Head of caudate nucleus (tissue), 42 donors: ENCODE measurements around the gene KRTAP5-8.
"Not testable (repeated sequence)": the region's sequence is repeated elsewhere in the genome, so short reads cannot be mapped to it uniquely, and the experiment has no call there.

Experiments
- DNase-seq, 42 donors: peaks; one replicate each; pipeline versions ENCODE4 v3.0.0 to v3.0.0-alpha.2; 2020 to 2021; ENCODE audit warnings: mixed read lengths in 7 of 42
- intact Hi-C: fragments of 100-400 bp; cut with DNase I; formaldehyde crosslinking; loops from one replicate; pipeline ENCODE4 v1.15.0; 2022

KRTAP5-8 gene, protein sequence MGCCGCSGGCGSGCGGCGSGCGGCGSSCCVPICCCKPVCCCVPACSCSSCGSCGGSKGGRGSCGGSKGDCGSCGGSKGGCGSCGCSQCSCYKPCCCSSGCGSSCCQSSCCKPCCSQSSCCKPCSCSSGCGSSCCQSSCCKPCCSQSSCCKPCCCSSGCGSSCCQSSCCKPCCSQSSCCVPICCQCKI

DNA sequence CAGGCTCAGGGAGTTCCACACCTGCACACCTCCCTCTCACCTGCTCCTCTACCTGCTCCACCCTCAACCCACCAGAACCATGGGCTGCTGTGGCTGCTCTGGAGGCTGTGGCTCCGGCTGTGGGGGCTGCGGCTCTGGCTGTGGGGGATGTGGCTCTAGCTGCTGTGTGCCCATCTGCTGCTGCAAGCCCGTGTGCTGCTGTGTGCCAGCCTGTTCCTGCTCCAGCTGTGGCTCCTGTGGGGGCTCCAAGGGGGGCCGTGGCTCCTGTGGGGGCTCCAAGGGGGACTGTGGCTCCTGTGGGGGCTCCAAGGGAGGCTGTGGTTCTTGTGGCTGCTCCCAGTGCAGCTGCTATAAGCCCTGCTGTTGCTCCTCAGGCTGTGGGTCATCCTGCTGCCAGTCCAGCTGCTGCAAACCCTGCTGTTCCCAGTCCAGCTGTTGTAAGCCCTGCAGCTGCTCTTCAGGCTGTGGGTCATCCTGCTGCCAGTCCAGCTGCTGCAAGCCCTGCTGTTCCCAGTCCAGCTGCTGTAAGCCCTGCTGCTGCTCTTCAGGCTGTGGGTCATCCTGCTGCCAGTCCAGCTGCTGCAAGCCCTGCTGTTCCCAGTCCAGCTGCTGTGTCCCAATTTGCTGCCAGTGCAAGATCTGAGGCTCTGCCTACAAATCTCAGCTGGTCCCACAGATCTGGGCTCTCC is at the start of gene KRTAP5-8:
Gene KRTAP5-8, plus strand, starts transcription at position 49 of the 689 bp plus-strand sequence. Its CDS starts 31 bp downstream, at position 80.
- DNase-seq, intact Hi-C loops: not testable (repeated sequence)

DNA sequence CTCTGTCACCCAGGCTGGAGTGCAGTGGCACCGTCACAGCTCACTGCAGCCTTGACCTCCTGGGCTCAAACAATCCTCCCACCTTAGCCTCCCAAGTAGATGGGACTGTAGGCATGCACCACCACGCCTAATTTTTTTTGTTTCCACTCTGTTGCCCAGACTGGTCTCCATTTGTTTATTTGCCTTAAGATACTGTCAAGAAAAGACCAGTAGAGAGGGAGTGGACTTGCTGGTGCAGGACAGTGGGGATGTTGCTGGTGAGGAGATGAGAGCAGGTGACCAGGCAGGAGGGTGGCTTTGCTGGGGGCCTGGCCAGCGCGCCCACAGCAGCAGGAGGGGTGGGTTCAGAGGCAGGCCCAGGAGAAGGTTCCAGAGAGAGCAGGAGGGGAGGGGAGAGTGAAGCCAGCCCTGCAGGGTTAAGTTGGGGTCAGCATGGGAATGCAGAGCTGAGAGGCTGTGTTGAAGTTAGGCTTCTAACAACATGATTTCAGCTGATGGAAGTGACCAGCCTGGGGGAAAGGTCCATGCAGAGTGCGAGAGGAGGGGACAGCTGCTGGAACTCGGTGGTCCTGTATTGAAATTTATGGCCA is 49.0 kb upstream of the KRTAP5-8 start:
- intact Hi-C loops = no loop called here
- DNase-seq = peak in 4 of 42 donors; percentile 0 to 10 (median 6)

DNA sequence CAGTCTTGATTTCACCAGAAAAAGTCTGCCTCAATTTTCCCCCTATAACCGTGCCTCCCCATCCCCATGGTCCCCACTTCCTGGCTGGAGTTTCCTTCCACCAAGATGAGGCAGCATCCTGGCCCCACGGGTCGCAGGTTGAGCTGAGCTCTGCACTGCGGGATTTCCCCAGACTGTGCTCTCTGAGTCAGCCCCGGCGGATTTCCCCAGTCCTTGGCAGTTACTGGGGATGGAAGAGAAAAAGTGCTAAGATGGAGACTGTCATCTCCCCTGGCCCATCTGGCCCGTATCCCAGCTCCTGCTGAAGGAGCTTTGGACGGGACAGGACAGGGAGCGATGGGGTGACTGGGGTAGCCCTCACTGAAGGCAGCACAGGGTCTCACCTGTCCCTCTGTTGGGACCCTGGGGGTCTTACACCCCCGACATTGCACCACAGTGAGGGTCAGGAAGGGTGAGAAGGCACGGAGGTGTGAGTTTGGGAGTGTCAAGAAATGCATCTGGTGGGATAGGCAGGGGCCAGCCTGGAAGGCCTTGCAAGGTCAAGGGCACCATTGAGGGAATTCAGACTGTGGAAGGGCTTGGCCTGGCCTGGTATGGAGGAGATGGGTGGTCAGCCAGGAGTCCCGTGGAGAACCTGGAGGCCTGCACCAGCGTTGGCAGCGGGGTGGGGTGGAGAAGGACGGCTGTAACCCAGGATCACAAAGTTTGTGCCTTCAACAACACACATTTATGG is 48.3 kb upstream of the KRTAP5-8 start:
- DNase-seq = peak in 6 of 42 donors; percentile 4 to 41 (median 13)
- intact Hi-C loops = no loop called here

GRCh38 chr11:71490044-71490730 is 47.6 kb upstream of the KRTAP5-8 start:
- intact Hi-C loops = no loop called here
- peak in 6 of 42 donors; percentile 5 to 20 (median 15) for DNase-seq

GRCh38 chr11:71490731-71491390 is 47.0 kb upstream of the KRTAP5-8 start:
- intact Hi-C loops = no loop called here
- DNase-seq = peak in 7 of 42 donors; percentile 1 to 28 (median 6)

GRCh38 chr11:71491531-71491930 is 46.3 kb upstream of the KRTAP5-8 start:
- peak in 6 of 42 donors; percentile 2 to 43 (median 10) for DNase-seq
- intact Hi-C loops = no loop called here

- peak in 4 of 42 donors; percentile 3 to 23 (median 5) for DNase-seq
- intact Hi-C loops = no loop called here
Measured at GRCh38 chr11:71491940-71492339, 45.9 kb upstream of the KRTAP5-8 start.

DNA sequence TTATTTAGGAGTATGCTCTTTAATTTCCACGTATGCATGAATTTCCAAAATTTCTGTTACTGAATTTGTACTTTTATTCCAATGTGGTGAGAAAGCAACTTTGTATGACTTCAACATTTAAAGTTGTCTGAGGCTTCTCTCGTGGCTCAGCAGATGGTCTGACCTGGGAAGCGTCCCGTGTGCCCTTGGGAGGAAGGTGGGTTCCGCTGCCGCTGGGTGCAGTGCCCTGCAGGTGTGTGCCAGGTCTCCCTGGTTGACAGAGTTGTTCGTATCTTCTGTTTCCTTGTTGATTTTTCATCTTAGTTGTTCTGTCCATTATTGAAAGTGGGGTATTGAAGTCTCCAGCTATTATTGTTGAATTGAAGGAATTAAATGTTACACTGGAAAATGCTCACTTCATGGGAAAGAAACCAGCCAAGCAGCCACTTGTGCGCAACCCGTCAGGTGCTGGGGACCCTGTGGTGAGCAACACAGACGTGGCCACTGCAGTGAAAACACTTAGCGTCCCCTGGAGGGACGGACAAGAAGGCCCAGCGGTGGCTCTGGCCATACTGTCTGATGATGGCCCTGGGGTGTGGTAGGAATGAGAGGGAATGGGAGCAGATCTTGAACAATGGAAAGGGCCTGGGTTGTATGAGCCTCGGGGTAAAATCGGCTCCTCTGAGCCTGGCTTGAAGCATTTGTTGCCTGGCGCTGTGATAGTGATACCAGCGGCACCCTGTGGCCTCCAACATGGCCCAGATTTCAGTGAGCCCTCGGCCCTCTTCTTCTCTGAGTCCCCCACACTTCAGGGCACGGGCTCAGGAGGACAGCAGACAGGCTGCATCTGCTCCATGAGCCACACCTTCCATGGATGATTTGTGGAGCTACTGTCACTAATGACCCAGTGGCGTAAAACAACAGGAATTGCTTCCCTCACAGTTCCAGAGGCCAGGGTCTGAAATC is 42.3 kb upstream of the KRTAP5-8 start:
- intact Hi-C loops = no loop called here
- peak in 8 of 42 donors; percentile 4 to 18 (median 14) for DNase-seq

- DNase-seq = peak in 5 of 42 donors; percentile 3 to 29 (median 8)
- intact Hi-C loops = no loop called here
Measured at GRCh38 chr11:71496421-71496820, 41.4 kb upstream of the KRTAP5-8 start.

DNA sequence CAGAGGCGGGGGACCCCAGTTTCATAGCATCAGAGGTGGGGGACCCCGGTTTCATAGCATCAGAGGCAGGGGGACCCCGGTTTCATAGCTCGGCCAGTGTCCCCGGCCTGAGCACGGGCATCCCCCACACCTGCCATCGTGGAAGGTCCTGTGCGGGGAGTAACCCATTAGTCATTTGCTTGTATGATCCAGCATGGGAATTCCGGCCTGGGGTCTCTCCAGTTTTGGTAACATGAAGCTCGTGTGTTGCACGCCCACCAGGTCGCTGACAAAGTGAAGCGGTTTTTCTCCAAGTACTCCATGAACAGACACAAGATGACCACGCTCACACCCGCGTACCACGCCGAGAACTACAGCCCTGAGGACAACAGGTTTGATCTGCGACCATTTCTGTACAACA is 39.7 kb upstream of the KRTAP5-8 start:
- peak in 4 of 42 donors; percentile 2 to 34 (median 27) for DNase-seq
- intact Hi-C loops = no loop called here

DNA sequence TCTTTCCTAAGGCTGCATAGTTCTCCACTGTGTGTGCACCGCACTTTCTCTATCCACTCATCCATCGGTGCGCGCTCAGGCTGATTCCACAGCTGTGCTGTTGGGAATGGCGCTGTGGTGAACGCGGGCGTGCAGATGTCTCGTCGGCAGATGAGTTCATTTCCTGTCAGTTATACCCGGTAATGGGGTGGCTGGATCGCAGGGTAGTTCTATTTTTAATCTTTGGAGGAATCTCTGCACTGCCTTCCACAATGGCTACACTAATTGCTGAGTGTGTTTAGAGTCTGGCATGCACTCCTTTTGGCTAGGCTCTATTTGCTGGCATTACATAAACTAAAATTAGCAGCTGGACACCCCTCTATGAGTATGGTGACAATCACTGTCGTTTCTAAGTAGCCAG is 38.7 kb upstream of the KRTAP5-8 start:
- intact Hi-C loops = no loop called here
- peak in 5 of 42 donors; percentile 7 to 41 (median 19) for DNase-seq

GRCh38 chr11:71499546-71499945 is 38.3 kb upstream of the KRTAP5-8 start:
- DNase-seq = peak in 5 of 42 donors; percentile 4 to 39 (median 10)
- intact Hi-C loops = no loop called here

DNA sequence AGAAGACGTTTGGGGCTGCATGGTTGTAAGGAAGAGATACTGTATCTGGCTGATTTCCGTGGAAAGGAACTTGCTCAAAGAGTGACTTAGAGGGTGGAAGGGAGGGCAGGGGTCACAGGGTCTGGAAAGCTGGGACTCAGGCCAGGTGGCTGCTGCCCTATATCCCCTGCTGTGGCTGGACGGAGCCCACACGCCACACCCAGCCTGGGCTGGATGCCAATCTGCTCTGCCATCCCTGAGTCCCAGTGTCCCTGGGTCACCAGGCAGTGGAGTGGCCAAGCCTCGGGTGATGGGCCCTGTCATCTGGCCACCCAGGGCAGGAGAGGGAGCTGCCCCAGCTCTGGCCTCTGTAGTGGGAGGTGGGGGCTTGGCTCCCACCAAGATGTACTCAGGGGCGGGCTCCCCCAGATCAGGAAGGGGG is 37.2 kb upstream of the KRTAP5-8 start:
- peak in 8 of 42 donors; percentile 15 to 44 (median 19) for DNase-seq
- intact Hi-C loops = no loop called here

DNA sequence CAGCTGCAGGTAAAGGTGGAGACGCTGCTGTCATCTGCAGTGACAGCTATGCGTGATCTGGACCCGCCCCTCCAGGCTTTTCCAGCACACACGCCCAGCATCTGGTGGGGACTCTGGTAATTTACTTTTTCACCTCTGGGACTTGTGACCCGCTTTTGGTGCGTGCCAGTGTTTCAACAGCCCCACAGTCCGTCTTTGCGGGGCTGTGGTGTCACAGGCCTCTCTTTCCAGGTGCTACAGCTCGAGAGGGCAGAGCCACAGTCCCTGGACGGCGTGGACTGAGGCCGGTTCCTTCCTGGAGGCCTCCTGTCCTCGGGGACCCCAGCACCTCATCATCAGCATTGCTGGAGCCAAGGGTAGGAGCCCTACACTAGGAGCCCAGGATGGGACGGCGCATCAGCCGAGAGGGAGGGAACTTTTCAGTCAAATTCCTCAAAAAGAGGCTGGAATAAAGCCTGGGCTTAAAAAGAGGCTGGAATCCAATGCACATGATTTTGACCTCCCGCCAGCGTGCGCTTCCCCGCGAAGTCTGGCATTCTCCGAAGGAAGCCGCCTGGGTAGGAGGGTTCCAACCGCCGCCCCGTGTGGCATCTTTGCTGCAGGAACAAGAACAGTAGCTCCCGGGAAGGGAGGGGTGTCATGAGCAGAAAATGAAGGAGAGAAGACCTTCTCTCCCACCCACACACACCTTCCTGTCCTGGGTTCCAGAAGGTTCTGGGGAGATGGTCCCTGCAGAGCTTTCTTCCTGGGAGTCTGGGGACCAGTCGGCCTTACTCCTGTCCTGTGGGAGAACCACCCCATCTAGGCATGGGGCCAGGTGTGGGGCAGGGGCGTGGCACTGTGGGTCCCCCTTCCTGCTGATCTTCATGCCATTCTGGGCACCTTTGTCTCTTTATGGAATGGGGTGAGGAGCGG is 36.5 kb upstream of the KRTAP5-8 start:
- intact Hi-C loops = no loop called here
- peak in 2 of 42 donors; percentile 11 to 28 for DNase-seq

DNA sequence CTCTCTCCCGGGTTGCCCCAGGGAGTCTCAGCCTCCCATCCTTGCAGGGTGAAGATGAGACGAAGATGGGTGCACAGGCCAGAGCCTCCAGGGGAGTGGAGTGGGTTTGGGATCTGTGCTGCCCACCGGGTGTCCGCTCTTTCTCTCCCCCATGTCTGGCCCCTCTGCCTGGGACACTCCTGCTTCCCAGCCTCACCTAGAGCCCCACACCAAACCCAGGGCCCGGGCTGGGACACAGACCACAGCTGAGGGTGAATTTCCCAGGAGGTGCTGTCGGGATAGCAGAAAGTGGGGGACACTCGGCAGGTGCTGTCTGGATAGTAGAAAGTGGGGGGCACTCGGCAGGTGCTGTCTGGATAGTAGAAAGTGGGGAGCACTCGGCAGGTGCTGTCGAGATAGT is 35.8 kb upstream of the KRTAP5-8 start:
- DNase-seq = no peak
- intact Hi-C loops = no loop called here

GRCh38 chr11:71502871-71503435 is 34.9 kb upstream of the KRTAP5-8 start:
- DNase-seq = no peak
- intact Hi-C loops = no loop called here
